HG03060 (cell line): ENCODE results near the gene NOL7.

Source experiments
- ATAC-seq: cut with Tn5 transposase; IDR thresholded peaks from one replicate; pipeline ENCODE4 v1.9.1; 2021; ENCODE audit warnings: low read depth, moderate number of reproducible peaks; ENCODE audit not compliant: unreplicated experiment

Gene NOL7

GRCh38 chr6:13614926-13615791 is at the start of gene NOL7:
NOL7 (plus strand) TSS chr6:13615335; CDS start chr6:13615359, 24 bp downstream.
- ATAC-seq = peak; percentile 83

DNA sequence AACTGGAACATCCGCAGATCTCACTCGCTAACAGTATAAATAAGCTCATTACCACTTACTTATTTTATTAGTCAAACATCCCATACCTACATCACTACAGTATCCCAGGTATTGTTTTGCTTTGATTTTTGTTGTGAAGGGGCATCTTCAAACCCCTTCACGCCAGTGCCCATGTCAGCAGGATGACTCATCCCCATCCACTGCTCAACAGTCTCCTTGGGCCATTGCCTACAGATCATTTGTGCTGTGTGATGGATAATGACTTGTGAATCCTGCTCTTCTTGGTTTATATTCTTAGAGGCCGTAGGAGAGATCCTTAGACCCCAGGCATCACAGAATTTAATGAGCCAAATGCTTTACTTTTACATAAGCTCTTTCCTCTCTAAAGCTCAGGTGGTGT is 49.2 kb upstream of the NOL7 start:
- no peak for ATAC-seq

DNA sequence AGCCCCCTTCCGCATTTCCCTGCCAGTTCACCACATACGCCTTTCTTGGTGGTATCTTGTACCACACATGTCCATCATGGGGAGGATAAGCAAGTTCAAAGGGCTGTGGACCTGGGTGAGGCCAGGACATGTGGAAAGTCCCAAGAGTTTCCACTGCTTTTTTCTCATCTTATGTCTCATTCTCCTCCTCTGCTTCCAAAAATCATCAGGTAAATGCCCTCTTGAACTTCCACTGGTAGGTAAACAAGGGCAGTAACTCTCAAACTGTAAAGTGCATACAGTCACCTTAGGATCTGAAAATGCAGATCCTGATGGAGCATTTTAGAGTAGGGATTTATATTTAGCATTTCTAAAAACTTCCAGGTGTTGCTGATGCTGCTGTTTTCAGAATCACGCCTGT is 48.6 kb upstream of the NOL7 start:
- ATAC-seq = no peak

DNA sequence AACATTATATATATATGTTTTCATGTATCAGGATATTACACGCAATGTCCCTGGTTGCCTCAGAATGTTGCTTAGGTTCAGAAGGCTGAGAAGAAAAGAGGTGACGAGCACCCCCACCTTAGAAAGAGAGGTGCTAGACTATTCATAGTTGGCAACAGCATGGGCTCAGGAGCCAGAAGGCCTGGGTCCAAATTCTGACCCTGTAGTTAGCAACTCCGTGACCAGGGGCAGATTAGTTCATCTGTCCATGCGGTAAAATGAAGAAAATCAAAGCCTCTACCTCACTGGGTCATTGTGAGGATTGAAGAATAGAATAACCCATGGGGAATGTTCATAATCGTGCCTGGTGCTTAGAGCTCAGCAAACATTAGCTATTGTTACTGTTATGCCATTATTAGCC is 46.2 kb upstream of the NOL7 start:
- ATAC-seq = no peak

- ATAC-seq = no peak
Measured at GRCh38 chr6:13572240-13572639, 42.9 kb upstream of the NOL7 start.

GRCh38 chr6:13572951-13573654 is 42.0 kb upstream of the NOL7 start:
- ATAC-seq = no peak

- no peak for ATAC-seq
Measured at GRCh38 chr6:13573669-13574110, 41.4 kb upstream of the NOL7 start.

- peak; percentile 59 for ATAC-seq
Measured at GRCh38 chr6:13574149-13574570, 41.0 kb upstream of the NOL7 start.

- peak; percentile 37 for ATAC-seq
Measured at GRCh38 chr6:13574571-13575376, 40.4 kb upstream of the NOL7 start, which contains the start of gene SIRT5. SIRT5 (plus strand) TSS chr6:13574601; CDS start chr6:13584111, 9,510 bp downstream.

DNA sequence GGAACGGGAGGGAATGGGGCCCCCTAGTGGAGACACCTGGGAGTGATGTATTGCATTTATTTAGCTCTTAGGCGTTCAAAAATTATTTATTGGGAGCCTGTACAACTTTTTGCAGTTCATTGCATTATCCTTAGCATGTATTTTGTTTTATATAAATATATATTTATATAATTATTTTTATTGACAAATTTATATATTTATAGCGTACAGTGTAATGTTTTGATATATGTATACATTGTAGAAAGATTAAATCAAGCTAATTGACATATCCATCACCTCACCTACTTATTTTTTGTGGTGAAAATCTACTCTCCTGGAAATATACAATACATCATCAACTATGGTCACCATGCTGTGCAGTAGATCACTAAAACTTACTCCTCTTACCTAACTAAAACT is 39.8 kb upstream of the NOL7 start:
- ATAC-seq = no peak

DNA sequence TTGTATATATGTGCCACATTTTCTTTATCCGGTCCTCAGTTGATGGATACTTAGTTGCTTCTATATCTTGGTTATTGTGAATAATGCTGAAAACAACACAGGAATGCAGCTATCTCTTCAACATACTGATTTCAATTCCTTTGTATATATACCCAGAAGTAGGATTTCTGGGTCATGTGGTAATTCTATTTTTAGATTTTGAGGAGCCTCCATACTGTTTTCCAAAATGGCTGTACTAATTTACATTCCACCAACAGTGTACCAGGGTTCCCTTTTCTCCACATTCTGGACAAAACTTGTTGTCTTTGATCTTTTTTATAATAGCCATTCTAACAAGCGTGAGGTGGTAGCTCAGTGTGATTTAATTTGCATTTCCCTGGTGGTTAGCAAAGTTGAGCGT is 39.1 kb upstream of the NOL7 start:
- no peak for ATAC-seq

DNA sequence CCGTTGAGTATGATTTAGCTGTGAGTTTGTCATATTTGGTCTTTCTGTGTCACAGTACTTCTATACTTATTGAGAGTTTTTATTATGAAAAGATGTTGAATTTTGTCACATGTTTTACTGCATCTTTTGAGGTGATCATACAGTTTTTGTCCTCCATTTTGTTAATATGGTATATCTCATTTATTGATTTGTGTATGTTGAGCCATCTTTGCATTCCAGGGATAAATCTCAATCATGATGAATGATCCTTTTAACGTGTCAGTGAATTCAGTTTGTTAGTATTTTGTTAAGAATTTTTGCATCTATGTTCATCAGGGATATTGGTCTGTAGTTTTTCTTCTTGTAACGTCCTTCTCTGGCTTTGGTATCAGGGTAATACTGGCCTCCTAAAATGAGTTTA is 37.2 kb upstream of the NOL7 start:
- ATAC-seq = no peak

DNA sequence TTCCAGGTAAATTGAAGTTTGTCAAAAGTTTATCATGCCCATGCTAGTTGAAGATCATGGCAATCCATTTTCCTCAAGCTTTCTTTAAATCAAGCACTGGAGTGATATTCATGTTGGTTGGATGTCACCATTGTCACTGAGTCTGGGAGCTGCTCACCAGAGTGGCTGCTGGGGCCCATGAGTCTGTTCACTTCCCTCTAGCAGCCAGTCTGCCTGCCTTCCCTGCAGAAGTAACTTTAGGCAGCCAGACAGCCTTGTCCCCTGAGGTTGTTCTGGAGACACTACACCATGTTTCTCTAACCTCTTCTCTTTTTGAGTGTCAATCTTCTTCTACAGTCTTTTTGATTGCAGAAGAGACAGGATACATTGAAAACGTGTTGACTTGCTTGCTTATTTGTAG is 35.2 kb upstream of the NOL7 start:
- no peak for ATAC-seq

DNA sequence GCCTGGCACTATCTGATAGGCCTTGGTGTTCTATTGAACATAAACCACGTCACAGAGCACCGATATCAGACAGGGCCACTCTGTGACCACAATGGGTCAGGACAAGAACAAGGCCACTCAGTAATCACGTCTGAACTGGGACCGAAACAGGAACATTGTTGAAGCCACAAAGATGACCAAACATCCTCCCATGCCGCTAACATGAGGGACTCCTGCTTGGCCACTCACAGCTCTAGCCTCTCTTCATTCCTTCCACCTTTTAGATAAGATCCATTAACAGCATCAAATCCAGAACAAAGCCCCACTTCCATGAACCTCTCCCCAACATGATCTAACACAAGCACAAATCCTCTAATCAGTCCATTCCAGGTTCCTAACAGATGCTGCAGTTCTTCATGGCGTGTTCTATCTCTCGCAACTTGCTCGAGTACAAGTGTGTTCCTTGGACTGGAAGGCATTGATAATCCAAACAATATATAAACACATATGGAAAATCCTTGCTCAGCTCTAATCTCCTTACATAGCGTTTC is 33.4 kb upstream of the NOL7 start:
- ATAC-seq = no peak

DNA sequence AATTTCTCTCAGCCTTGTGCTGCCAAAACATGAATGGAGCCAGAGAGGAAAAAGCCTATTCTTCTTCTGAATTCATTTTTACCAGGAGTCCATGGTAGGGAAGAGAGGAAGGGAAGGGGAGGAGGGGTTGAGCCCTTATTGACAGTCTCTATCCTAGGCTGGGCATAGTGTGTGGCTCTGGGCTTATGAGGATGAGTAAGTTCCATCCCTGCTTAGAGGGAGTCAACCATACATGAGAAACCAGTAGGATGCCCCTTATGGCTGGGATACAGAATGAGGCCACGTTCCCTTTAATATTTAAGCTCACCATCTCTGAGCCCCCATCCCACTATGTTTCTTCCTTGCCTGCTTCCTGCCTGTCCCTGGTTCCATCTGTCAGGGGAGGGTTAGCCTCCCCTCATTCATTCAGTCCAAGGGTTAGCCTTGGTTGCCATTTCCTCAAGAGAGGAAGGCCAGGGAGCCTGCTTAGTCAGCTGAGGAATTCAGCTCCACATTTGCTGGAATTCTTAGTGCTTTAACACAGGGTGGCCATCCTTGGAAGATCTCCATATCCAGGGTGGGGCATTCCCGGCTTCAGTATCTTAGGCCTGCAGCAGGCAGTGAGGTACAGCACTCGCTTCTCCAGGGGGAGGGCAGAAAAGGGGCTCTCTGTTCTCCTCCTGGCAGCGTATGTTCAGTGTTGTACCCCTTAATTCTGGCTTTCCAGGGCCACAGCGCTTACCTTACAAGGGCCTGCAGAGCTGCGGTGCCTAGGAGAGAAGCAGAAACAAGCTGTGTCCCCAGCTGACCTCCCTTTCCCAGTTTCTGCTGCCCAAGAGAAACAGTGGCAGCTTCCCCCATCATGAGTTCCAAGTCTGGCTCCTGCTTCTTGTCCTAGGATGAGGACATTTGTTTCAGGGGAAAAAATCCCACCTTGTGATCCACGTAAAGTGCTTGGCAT is 28.3 kb upstream of the NOL7 start:
- ATAC-seq = no peak

DNA sequence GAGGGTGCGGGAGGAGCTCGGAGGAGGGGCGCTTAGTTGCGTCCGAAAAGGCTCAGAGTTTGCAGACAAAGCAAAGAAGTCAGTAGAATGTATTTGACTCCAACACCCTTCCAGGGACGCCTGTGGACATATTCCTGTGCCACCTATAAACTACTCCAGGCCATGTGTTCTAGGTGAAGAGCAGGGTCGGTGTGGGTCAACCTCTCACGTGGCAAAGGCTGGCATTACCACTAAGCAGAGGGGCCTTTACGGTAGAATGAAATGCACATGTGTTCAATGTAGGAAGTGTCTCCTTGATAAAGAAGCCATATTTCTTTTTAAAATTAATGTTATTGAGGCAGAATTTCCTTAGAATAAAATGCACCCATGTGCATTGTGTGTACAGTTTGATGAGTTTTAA is 25.3 kb upstream of the NOL7 start:
- no peak for ATAC-seq

GRCh38 chr6:13590574-13591153 is 24.5 kb upstream of the NOL7 start:
- no peak for ATAC-seq

GRCh38 chr6:13591205-13591921 is 23.8 kb upstream of the NOL7 start:
- ATAC-seq = no peak

- no peak for ATAC-seq
Measured at GRCh38 chr6:13593103-13593502, 22.0 kb upstream of the NOL7 start.
